Limb (tissue), 2 donors: ENCODE data around the gene ZNF43.
"Not testable (repeated sequence)": the region's sequence is repeated elsewhere in the genome, so short reads cannot be mapped to it uniquely, and the experiment has no call there.

Experiments used
- DNase-seq, 2 donors: peaks; one replicate each; pipeline ENCODE4 v3.0.0-alpha.2; 2016; ENCODE audit errors: extremely low spot score in 2 of 2

ZNF43 gene

GRCh38 chr19:21835810-21836444 is at the start of gene ZNF43:
Gene ZNF43, minus strand, starts transcription at chr19:21836182. Its CDS starts 144 bp downstream, at chr19:21836038.
- DNase-seq: peak; percentile 95

- not testable (repeated sequence) for DNase-seq
Measured at GRCh38 chr19:21885516-21885915, 49.5 kb upstream of the ZNF43 start.

- not testable (repeated sequence) for DNase-seq
Measured at GRCh38 chr19:21884786-21885185, 48.8 kb upstream of the ZNF43 start.

GRCh38 chr19:21883516-21883915 is 47.5 kb upstream of the ZNF43 start:
- no peak for DNase-seq

GRCh38 chr19:21880761-21881160 is 44.8 kb upstream of the ZNF43 start:
- DNase-seq: not testable (repeated sequence)

- DNase-seq: no peak
Measured at GRCh38 chr19:21878646-21879045, 42.7 kb upstream of the ZNF43 start.

GRCh38 chr19:21877976-21878375 is 42.0 kb upstream of the ZNF43 start:
- no peak for DNase-seq

GRCh38 chr19:21876608-21877007 is 40.6 kb upstream of the ZNF43 start:
- not testable (repeated sequence) for DNase-seq

GRCh38 chr19:21856773-21857514 is 21.0 kb upstream of the ZNF43 start:
- DNase-seq: no peak

GRCh38 chr19:21851596-21852345 is 15.8 kb upstream of the ZNF43 start:
- peak; percentile 94 to 95 for DNase-seq

- DNase-seq: no peak
Measured at GRCh38 chr19:21850656-21851255, 14.8 kb upstream of the ZNF43 start.

GRCh38 chr19:21848706-21849105 is 12.7 kb upstream of the ZNF43 start:
- DNase-seq: no peak

- DNase-seq: no peak
Measured at GRCh38 chr19:21843081-21843480, 7.1 kb upstream of the ZNF43 start.

GRCh38 chr19:21841488-21842097 is 5.6 kb upstream of the ZNF43 start:
- DNase-seq: no peak

- DNase-seq: no peak
Measured at GRCh38 chr19:21841081-21841480, 5.1 kb upstream of the ZNF43 start.

GRCh38 chr19:21839976-21840375 is 4.0 kb upstream of the ZNF43 start:
- no peak for DNase-seq

- no peak for DNase-seq
Measured at GRCh38 chr19:21838646-21839045, 2.7 kb upstream of the ZNF43 start.

- no peak for DNase-seq
Measured at GRCh38 chr19:21835429-21835809, 563 bp downstream of the ZNF43 start.

- DNase-seq: no peak
Measured at GRCh38 chr19:21833733-21834132, 2.2 kb downstream of the ZNF43 start.

- no peak for DNase-seq
Measured at GRCh38 chr19:21824679-21825078, 11.3 kb downstream of the ZNF43 start.

GRCh38 chr19:21823224-21823623 is 12.8 kb downstream of the ZNF43 start:
- DNase-seq: no peak

- no peak for DNase-seq
Measured at GRCh38 chr19:21812448-21812847, 23.5 kb downstream of the ZNF43 start.
